Psoas muscle (tissue), 8 donors: ENCODE data around the gene GLI1. TPM values are rescaled to one million over a fixed set of nuclear protein-coding genes. Genes with fewer than 3 reads are reported as not detected.

Experiments used
- ATAC-seq, 4 donors: fragments of 200-7000 bp; cut with Tn5 transposase; one replicate each; pipeline ENCODE4 v1.9.1; 2020; ENCODE audit warnings: moderate library complexity in 3 of 4, mild to moderate bottlenecking in 2 of 4
- DNase-seq, 2 donors: peaks; one replicate each; pipeline ENCODE4 v3.0.0-alpha.2; 2020
- H3K27ac ChIP-seq: fragments of 200-600 bp; one replicate; pipeline ENCODE4 v1.8.0; 2022
- H3K27me3 ChIP-seq, 3 donors: fragments of 200-600 bp in 1 of 3; one replicate each; pipeline versions ENCODE4 v1.6.1 to v1.8.0; 2013 to 2022; ENCODE audit warnings: low read length in 2 of 3, mild to moderate bottlenecking in 2 of 3, moderate library complexity in 1 of 3; ENCODE audit not compliant: insufficient read depth in 3 of 3
- H3K36me3 ChIP-seq, 2 donors: fragments of 200-600 bp in 1 of 2; one replicate each; pipeline versions ENCODE4 v1.6.1 to v1.8.0; 2013 to 2022; ENCODE audit warnings: low read depth in 1 of 2, mild to moderate bottlenecking in 1 of 2, moderate library complexity in 1 of 2; ENCODE audit not compliant: insufficient read depth in 1 of 2
- H3K4me1 ChIP-seq: fragments of 200-600 bp; one replicate; pipeline ENCODE4 v1.8.0; 2022
- H3K4me3 ChIP-seq: fragments of 200-600 bp; one replicate; pipeline ENCODE4 v1.8.0; 2022; ENCODE audit warnings: mild to moderate bottlenecking
- H3K9me3 ChIP-seq: fragments of 200-600 bp; one replicate; pipeline ENCODE4 v1.8.0; 2022
- CTCF ChIP-seq: fragments of 200-600 bp; IDR thresholded peaks from one replicate; pipeline ENCODE4 v1.8.0; 2022; ENCODE audit warnings: antibody characterized with exemption
- WGBS, 3 donors: extraction: QIAGEN DNeasy Blood & Tissue Kit; methylation state at CpG; one replicate each; pipeline versions ENCODE4 v1.1.6 to v1.1.7; 2013; 5-methylcytosine and 5-hydroxymethylcytosine counted together
- intact Hi-C, 2 donors: fragments of 100-400 bp; cut with DNase I; formaldehyde crosslinking; loops; one replicate each; pipeline versions ENCODE4 v1.11.0 to v1.14.2; 2022
- polyA plus RNA-seq, 3 donors: library from polyadenylated mRNA; stranded (reverse); fragments of 200-250 nt; gene quantifications; one replicate each; pipeline ENCODE4 v1.2.3, GENCODE V29; 2013
- total RNA-seq, 4 donors: library from RNA; stranded (reverse); fragmentation: NEBNext Ultra II Directional in 2 of 4; extraction: Animal tissue kit (Norgen Biotek cat#: 25700) in 2 of 4; gene quantifications; one replicate each; pipeline versions ENCODE4 v1.2.1 to v1.2.4, GENCODE V29; 2021 to 2023
- donor health status: healthy with polysubstance abuse.
- donor health status: DM: no; HTN: no; CAD: no; lungs with moderate emphysema.
- donor health status: Bipolar disorder and iron deficiency.
- donor health status: healthy.
- donor health status: DM: yes; HTN: yes; CAD: no.
- donor health status: DM: no; HTN: no; CAD: no.
- donor health status: DM: no; HTN: no; CAD: no.
- donor health status: DM: yes; HTN: yes; CAD: no.

The GLI1 gene
- total and polyA plus RNA-seq, 7 donors, result 0.07 to 0.86 (median 0.29) TPM; not detected in 1

DNA sequence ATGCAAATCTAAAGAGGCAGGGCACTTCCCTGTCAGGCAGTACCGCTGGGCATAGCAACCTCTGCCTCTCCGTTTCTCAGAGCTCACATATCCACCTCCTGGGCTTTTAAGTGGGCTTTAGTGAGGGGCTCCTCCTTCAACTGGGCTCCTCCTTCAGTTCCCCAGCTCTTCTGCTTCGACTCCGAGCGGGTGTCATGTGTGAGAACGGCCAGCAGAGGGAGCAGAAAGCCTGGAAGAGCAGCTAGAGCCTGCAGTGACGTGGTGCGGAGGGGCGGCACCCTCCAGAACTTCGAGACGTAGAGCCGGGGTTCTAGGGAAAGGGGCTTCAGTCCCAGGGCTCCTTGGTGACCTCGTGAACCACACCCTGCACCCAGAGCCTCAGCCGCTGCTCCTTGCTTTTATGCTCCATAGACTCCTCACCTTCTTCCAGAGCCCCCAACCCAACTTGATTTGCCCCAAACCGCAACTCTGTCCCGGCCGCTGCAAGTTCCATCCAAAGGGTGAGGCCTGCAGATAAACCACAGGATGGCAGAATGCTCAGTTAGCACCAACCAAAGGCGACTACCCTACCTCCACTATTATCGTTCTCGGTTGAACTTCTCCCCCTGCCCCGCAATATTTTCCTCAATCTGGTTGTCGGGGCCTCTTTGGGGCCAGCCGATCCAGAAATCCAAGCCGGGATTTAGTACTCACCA, 383 bp upstream of the GLI1 start:
- Histone ChIP-seq H3K36me3 (no peaks in the 10 kb centered on the region), H3K4me3 (peak overlapping the region; percentile 77), H3K27ac (peak overlapping the region; percentile 61), H3K27me3 (peaks cover 0 to 8% (median 6%) of the 10 kb centered on the region in 3 donors), H3K4me1 (peaks cover 38% of the 10 kb centered on the region), H3K9me3 (no peaks in the 10 kb centered on the region)
- 0 to 1% (median 0%) methylated on average over 24 of the region's 24 CpGs for WGBS, 3 donors
- peak; percentile 94 to 96 for DNase-seq
- ATAC-seq, result peak; percentile 63 to 80 (median 72)
- intact Hi-C loops, result loop anchor here in 1 of 2 donors (2.0 to 5.0 kb wide), 2 partner anchors 150 to 197 kb away; no protein-coding TSS in a partner anchor
- peak; percentile 89 for TF ChIP-seq CTCF

GRCh38 chr12:57460468-57460784, 841 bp downstream of the GLI1 start:
- no peaks in the 10 kb centered on the region for H3K36me3 ChIP-seq
- peaks cover 0 to 8% (median 6%) of the 10 kb centered on the region in 3 donors for H3K27me3 ChIP-seq
- ATAC-seq (no peak), DNase-seq (no peak)
- H3K4me3 ChIP-seq, result peak overlapping the region; percentile 77
- no peak for TF ChIP-seq CTCF
- intact Hi-C loops, result loop anchor here (5.0 to 10.0 kb wide), 3 partner anchors 162 to 246 kb away; partner anchors contain the start of gene NXPH4 (in 1 of the 2)
- H3K9me3 ChIP-seq, result no peaks in the 10 kb centered on the region
- H3K4me1 ChIP-seq, result peaks cover 30% of the 10 kb centered on the region
- no peak overlapping the region for H3K27ac ChIP-seq
- WGBS, 3 donors, result 6 to 17% (median 6%) methylated on average over 6 of the region's 6 CpGs

DNA sequence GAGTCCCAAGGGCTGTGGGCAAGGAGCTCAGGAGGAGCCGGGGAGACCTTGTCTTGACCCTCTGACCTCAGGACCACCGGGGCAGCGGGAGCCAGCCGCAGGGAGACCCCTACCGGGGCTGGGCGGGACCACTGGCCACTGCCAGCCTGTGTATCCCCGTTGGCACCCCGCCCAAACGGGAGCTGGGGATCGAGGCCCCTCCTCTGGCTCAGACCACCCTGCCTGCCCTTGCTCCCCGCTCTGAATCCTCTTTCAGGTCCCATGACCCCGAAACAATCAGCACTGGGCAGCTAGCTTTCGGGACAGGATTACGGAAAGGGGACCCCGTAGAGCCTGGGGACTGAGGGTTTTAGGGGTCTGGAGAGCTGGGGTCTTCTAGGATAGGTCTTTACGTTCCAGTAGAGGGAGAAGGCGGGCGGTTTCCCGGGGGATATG, 1.3 kb downstream of the GLI1 start:
- intact Hi-C loops, result loop anchor here (5.0 to 10.0 kb wide), 3 partner anchors 161 to 246 kb away; partner anchors contain the start of gene NXPH4 (in 1 of the 2)
- TF ChIP-seq CTCF, result no peak
- no peak for ATAC-seq
- H3K27ac ChIP-seq, result no peak overlapping the region
- peaks cover 0 to 8% (median 6%) of the 10 kb centered on the region in 3 donors for H3K27me3 ChIP-seq
- peak overlapping the region; percentile 77 for H3K4me3 ChIP-seq
- 3 to 4% (median 4%) methylated on average over 18 to 19 of the region's 19 CpGs for WGBS, 3 donors
- H3K4me1 ChIP-seq, result peaks cover 25% of the 10 kb centered on the region
- no peaks in the 10 kb centered on the region for H3K36me3 ChIP-seq
- H3K9me3 ChIP-seq, result no peaks in the 10 kb centered on the region
- no peak for DNase-seq

- H3K27me3 ChIP-seq, result peaks cover 0 to 8% (median 6%) of the 10 kb centered on the region in 3 donors
- WGBS, 3 donors, result 1 to 2% (median 1%) methylated on average over 29 to 32 of the region's 32 CpGs
- peaks cover 20% of the 10 kb centered on the region for H3K4me1 ChIP-seq
- H3K27ac ChIP-seq, result no peak overlapping the region
- intact Hi-C loops, result loop anchor here (5.0 to 10.0 kb wide), 3 partner anchors 161 to 247 kb away; partner anchors contain the start of gene NXPH4 (in 1 of the 2)
- no peaks in the 10 kb centered on the region for H3K9me3 ChIP-seq
- ATAC-seq (peak in 1 of 4 donors; percentile 35), DNase-seq (peak; percentile 58 to 73)
- peak overlapping the region; percentile 77 for H3K4me3 ChIP-seq
- TF ChIP-seq CTCF, result no peak
- H3K36me3 ChIP-seq, result no peaks in the 10 kb centered on the region
Observed at GRCh38 chr12:57461276-57461916, 1.8 kb downstream of the GLI1 start.
